ENCODE results near the gene SNTG2. TPM values are rescaled to one million over a fixed set of nuclear protein-coding genes. Genes with fewer than 3 reads are reported as not detected.

SNTG2 gene
- total and polyA plus RNA-seq, 7 experiments from 2014 or later = 0.26 to 4.9 (median 3.1) TPM; not detected in 2

- CTCF ChIA-PET = no interaction called here
- Histone ChIP-seq H3K4me1 (ENCODE audit: control insufficient read depth in 2 of 2, insufficient read depth in 2 of 2, low read length in 2 of 2) (no peaks in the 10 kb centered on the region), H3K4me3 (ENCODE audit: low read length) (no peak overlapping the region), H3K27ac (ENCODE audit: low read depth, low read length) (no peak overlapping the region), H3K9me3 (ENCODE audit: control insufficient read depth in 2 of 3, low read length in 3 of 3) (peaks cover 0 to 6% (median 0%) of the 10 kb centered on the region in 3 experiments), H3K27me3 (ENCODE audit: control insufficient read depth in 2 of 2, insufficient read depth in 2 of 2, low read length in 2 of 2) (no peaks in the 10 kb centered on the region), H3K36me3 (ENCODE audit: control insufficient read depth in 2 of 3, insufficient read depth in 3 of 3, low read length in 3 of 3) (no peaks in the 10 kb centered on the region)
- intact Hi-C loops (cut with micrococcal nuclease) = no loop called here
- Mint-ChIP-seq H3K27me3 (no peaks in the 10 kb centered on the region), H3K27ac (no peak overlapping the region), H3K4me3 (no peak overlapping the region), H3K36me3 (peaks cover 0 to 15% (median 6%) of the 10 kb centered on the region in 5 donors), H3K9me3 (peaks cover 3 to 38% (median 18%) of the 10 kb centered on the region in 11 donors), H3K4me1 (no peaks in the 10 kb centered on the region)
- no peak for ATAC-seq
- POLR2A ChIA-PET = no interaction called here
- no peak for DNase-seq
Measured at GRCh38 chr2:1277634-1278033, 327.0 kb downstream of the SNTG2 start.

- Mint-ChIP-seq H3K27me3 (no peaks in the 10 kb centered on the region), H3K36me3 (peaks cover 0 to 13% (median 6%) of the 10 kb centered on the region in 5 donors), H3K27ac (no peak overlapping the region), H3K9me3 (peaks cover 3 to 36% (median 18%) of the 10 kb centered on the region in 11 donors), H3K4me1 (no peaks in the 10 kb centered on the region), H3K4me3 (no peak overlapping the region)
- DNase-seq (no peak), ATAC-seq (no peak)
- no peaks in the 10 kb centered on the region for H3K4me1 ChIP-seq (ENCODE audit: control insufficient read depth in 2 of 2, insufficient read depth in 2 of 2, low read length in 2 of 2)
- POLR2A ChIA-PET = no interaction called here
- intact Hi-C loops (cut with micrococcal nuclease) = no loop called here
- H3K4me3 ChIP-seq (ENCODE audit: low read length) = no peak overlapping the region
- H3K27me3 ChIP-seq (ENCODE audit: control insufficient read depth in 2 of 2, insufficient read depth in 2 of 2, low read length in 2 of 2) = no peaks in the 10 kb centered on the region
- CTCF ChIA-PET = no interaction called here
- no peak overlapping the region for H3K27ac ChIP-seq (ENCODE audit: low read depth, low read length)
- H3K9me3 ChIP-seq (ENCODE audit: control insufficient read depth in 2 of 3, low read length in 3 of 3) = peaks cover 0 to 6% (median 0%) of the 10 kb centered on the region in 3 experiments
- H3K36me3 ChIP-seq (ENCODE audit: control insufficient read depth in 2 of 3, insufficient read depth in 3 of 3, low read length in 3 of 3) = no peaks in the 10 kb centered on the region
Measured at GRCh38 chr2:1278125-1278524, 327.5 kb downstream of the SNTG2 start.

- intact Hi-C loops (cut with micrococcal nuclease) = no loop called here
- no peak overlapping the region for H3K4me3 Mint-ChIP-seq
- no peak overlapping the region for H3K27ac ChIP-seq (ENCODE audit: low read depth, low read length)
- H3K9me3 Mint-ChIP-seq = peaks cover 3 to 30% (median 15%) of the 10 kb centered on the region in 11 donors
- ChIA-PET CTCF (no interaction called here), POLR2A (no interaction called here)
- H3K4me3 ChIP-seq (ENCODE audit: low read length) = no peak overlapping the region
- DNase-seq (no peak), ATAC-seq (no peak)
- H3K27me3 Mint-ChIP-seq = no peaks in the 10 kb centered on the region
- H3K4me1 Mint-ChIP-seq = no peaks in the 10 kb centered on the region
- no peaks in the 10 kb centered on the region for H3K36me3 ChIP-seq (ENCODE audit: control insufficient read depth in 2 of 3, insufficient read depth in 3 of 3, low read length in 3 of 3)
- H3K9me3 ChIP-seq (ENCODE audit: control insufficient read depth in 2 of 3, low read length in 3 of 3) = peaks cover 0 to 6% (median 0%) of the 10 kb centered on the region in 3 experiments
- H3K36me3 Mint-ChIP-seq = peaks cover 0 to 11% (median 6%) of the 10 kb centered on the region in 5 donors
- no peak overlapping the region for H3K27ac Mint-ChIP-seq
- no peaks in the 10 kb centered on the region for H3K4me1 ChIP-seq (ENCODE audit: control insufficient read depth in 2 of 2, insufficient read depth in 2 of 2, low read length in 2 of 2)
- no peaks in the 10 kb centered on the region for H3K27me3 ChIP-seq (ENCODE audit: control insufficient read depth in 2 of 2, insufficient read depth in 2 of 2, low read length in 2 of 2)
Measured at GRCh38 chr2:1278861-1279260, 328.2 kb downstream of the SNTG2 start.

- ChIA-PET POLR2A (no interaction called here), CTCF (no interaction called here)
- Histone ChIP-seq H3K4me1 (ENCODE audit: control insufficient read depth in 2 of 2, insufficient read depth in 2 of 2, low read length in 2 of 2) (no peaks in the 10 kb centered on the region), H3K36me3 (ENCODE audit: control insufficient read depth in 2 of 3, insufficient read depth in 3 of 3, low read length in 3 of 3) (no peaks in the 10 kb centered on the region), H3K4me3 (ENCODE audit: low read length) (no peak overlapping the region), H3K27ac (ENCODE audit: low read depth, low read length) (no peak overlapping the region), H3K9me3 (ENCODE audit: control insufficient read depth in 2 of 3, low read length in 3 of 3) (no peaks in the 10 kb centered on the region), H3K27me3 (ENCODE audit: control insufficient read depth in 2 of 2, insufficient read depth in 2 of 2, low read length in 2 of 2) (no peaks in the 10 kb centered on the region)
- intact Hi-C loops (cut with micrococcal nuclease) = no loop called here
- no peaks in the 10 kb centered on the region for H3K36me3 Mint-ChIP-seq
- H3K9me3 Mint-ChIP-seq = peaks cover 0 to 3% (median 0%) of the 10 kb centered on the region in 11 donors
- ATAC-seq = no peak
- H3K4me3 Mint-ChIP-seq = no peak overlapping the region
- no peaks in the 10 kb centered on the region for H3K4me1 Mint-ChIP-seq
- no peaks in the 10 kb centered on the region for H3K27me3 Mint-ChIP-seq
- no peak for DNase-seq
- H3K27ac Mint-ChIP-seq = no peak overlapping the region
Measured at GRCh38 chr2:1282552-1282951, 331.9 kb downstream of the SNTG2 start.

GRCh38 chr2:1283020-1283801 lies 332.6 kb downstream of the SNTG2 start:
- Histone ChIP-seq H3K36me3 (ENCODE audit: control insufficient read depth in 2 of 3, insufficient read depth in 3 of 3, low read length in 3 of 3) (no peaks in the 10 kb centered on the region), H3K27me3 (ENCODE audit: control insufficient read depth in 2 of 2, insufficient read depth in 2 of 2, low read length in 2 of 2) (no peaks in the 10 kb centered on the region), H3K4me1 (ENCODE audit: control insufficient read depth in 2 of 2, insufficient read depth in 2 of 2, low read length in 2 of 2) (no peaks in the 10 kb centered on the region), H3K4me3 (ENCODE audit: low read length) (no peak overlapping the region), H3K9me3 (ENCODE audit: control insufficient read depth in 2 of 3, low read length in 3 of 3) (no peaks in the 10 kb centered on the region), H3K27ac (ENCODE audit: low read depth, low read length) (no peak overlapping the region)
- no peaks in the 10 kb centered on the region for H3K4me1 Mint-ChIP-seq
- peaks cover 0 to 3% (median 0%) of the 10 kb centered on the region in 11 donors for H3K9me3 Mint-ChIP-seq
- no peaks in the 10 kb centered on the region for H3K36me3 Mint-ChIP-seq
- ChIA-PET POLR2A (no interaction called here), CTCF (no interaction called here)
- ATAC-seq = no peak
- H3K27ac Mint-ChIP-seq = no peak overlapping the region
- intact Hi-C loops (cut with micrococcal nuclease) = no loop called here
- no peaks in the 10 kb centered on the region for H3K27me3 Mint-ChIP-seq
- DNase-seq = no peak
- no peak overlapping the region for H3K4me3 Mint-ChIP-seq

GRCh38 chr2:1283871-1284270 lies 333.2 kb downstream of the SNTG2 start:
- H3K27me3 Mint-ChIP-seq = no peaks in the 10 kb centered on the region
- H3K27ac ChIP-seq (ENCODE audit: low read depth, low read length) = no peak overlapping the region
- H3K4me1 Mint-ChIP-seq = no peaks in the 10 kb centered on the region
- no peak for DNase-seq
- H3K36me3 Mint-ChIP-seq = peaks cover 0 to 2% (median 0%) of the 10 kb centered on the region in 5 donors
- H3K27ac Mint-ChIP-seq = no peak overlapping the region
- no peak for ATAC-seq
- H3K9me3 Mint-ChIP-seq = peaks cover 0 to 3% (median 0%) of the 10 kb centered on the region in 11 donors
- H3K4me1 ChIP-seq (ENCODE audit: control insufficient read depth in 2 of 2, insufficient read depth in 2 of 2, low read length in 2 of 2) = no peaks in the 10 kb centered on the region
- intact Hi-C loops (cut with micrococcal nuclease) = no loop called here
- ChIA-PET CTCF (no interaction called here), POLR2A (no interaction called here)
- H3K36me3 ChIP-seq (ENCODE audit: control insufficient read depth in 2 of 3, insufficient read depth in 3 of 3, low read length in 3 of 3) = no peaks in the 10 kb centered on the region
- no peak overlapping the region for H3K4me3 Mint-ChIP-seq
- no peaks in the 10 kb centered on the region for H3K9me3 ChIP-seq (ENCODE audit: control insufficient read depth in 2 of 3, low read length in 3 of 3)
- no peaks in the 10 kb centered on the region for H3K27me3 ChIP-seq (ENCODE audit: control insufficient read depth in 2 of 2, insufficient read depth in 2 of 2, low read length in 2 of 2)
- H3K4me3 ChIP-seq (ENCODE audit: low read length) = no peak overlapping the region

- no peaks in the 10 kb centered on the region for H3K27me3 ChIP-seq (ENCODE audit: control insufficient read depth in 2 of 2, insufficient read depth in 2 of 2, low read length in 2 of 2)
- no peaks in the 10 kb centered on the region for H3K36me3 ChIP-seq (ENCODE audit: control insufficient read depth in 2 of 3, insufficient read depth in 3 of 3, low read length in 3 of 3)
- Mint-ChIP-seq H3K4me3 (no peak overlapping the region), H3K9me3 (peaks cover 0 to 3% (median 0%) of the 10 kb centered on the region in 11 donors), H3K27me3 (no peaks in the 10 kb centered on the region), H3K27ac (no peak overlapping the region), H3K4me1 (peaks cover 0 to 4% (median 0%) of the 10 kb centered on the region in 7 donors), H3K36me3 (peaks cover 0 to 7% (median 0%) of the 10 kb centered on the region in 5 donors)
- intact Hi-C loops (cut with micrococcal nuclease) = no loop called here
- no peaks in the 10 kb centered on the region for H3K9me3 ChIP-seq (ENCODE audit: control insufficient read depth in 2 of 3, low read length in 3 of 3)
- DNase-seq = no peak
- no peak for ATAC-seq
- H3K27ac ChIP-seq (ENCODE audit: low read depth, low read length) = no peak overlapping the region
- no peaks in the 10 kb centered on the region for H3K4me1 ChIP-seq (ENCODE audit: control insufficient read depth in 2 of 2, insufficient read depth in 2 of 2, low read length in 2 of 2)
- POLR2A ChIA-PET = interaction anchor here (0.6 kb wide), 1 partner anchor 250 kb away, joined by 3 read pairs; no protein-coding TSS in a partner anchor
- CTCF ChIA-PET = no interaction called here
- no peak overlapping the region for H3K4me3 ChIP-seq (ENCODE audit: low read length)
Measured at GRCh38 chr2:1286929-1287328, 336.3 kb downstream of the SNTG2 start.

Data from naive thymus-derived CD4-positive, alpha-beta T cell (primary cell).